Measurements from ENCODE around the gene NDUFA8.

DNA sequence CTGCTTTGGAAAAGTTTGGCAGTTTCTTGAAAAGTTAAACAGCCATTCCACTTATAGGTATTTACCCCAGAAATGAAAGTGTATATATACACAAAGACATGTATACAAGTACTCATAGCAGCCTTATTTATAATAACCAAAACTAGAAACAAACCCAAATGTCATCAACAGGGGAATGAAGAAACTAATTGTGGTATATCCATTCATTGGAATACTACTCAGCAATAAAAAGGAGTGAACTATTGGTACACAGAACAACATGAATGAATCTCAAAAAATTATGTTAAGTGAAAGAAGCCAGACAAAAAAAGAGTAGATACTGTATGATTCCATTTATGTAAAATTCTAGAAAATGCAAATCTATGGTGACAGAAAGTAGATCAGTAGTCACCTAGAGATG, 2.8 kb upstream of the NDUFA8 start:
- TF ChIP-seq CTCF (IDR thresholded peaks at IDR 0.05) (no peak), POLR2A (IDR thresholded peaks at IDR 0.05) (no peak)
